Adrenal gland (tissue), 12 donors: ENCODE results near the gene PARVA. TPM values are rescaled to one million over a fixed set of nuclear protein-coding genes. Genes with fewer than 3 reads are reported as not detected.
A peak's percentile ranks its signal among the peaks of the same experiment; 100 is the strongest.

ENCODE experiments used
- DNase-seq, 7 donors: peaks; one replicate each; pipeline ENCODE4 v3.0.0-alpha.2; 2019 to 2020
- H3K27ac ChIP-seq, 5 donors: fragments of 200-600 bp; sonication (generic) in 4 of 5; 1 replicate in 3 of 5; 2 replicates in 2 of 5; pipeline versions ENCODE4 v1.5.1 to v1.8.0; 2016 to 2020; ENCODE audit warnings: mild to moderate bottlenecking in 1 of 5
- H3K27me3 ChIP-seq: fragments of 200-600 bp; 2 replicates; pipeline ENCODE4 v1.8.0; 2021
- H3K36me3 ChIP-seq, 2 donors: fragments of 200-600 bp; replicated peaks in 1 of 2; 1 replicate in 1 of 2; 2 replicates in 1 of 2; pipeline versions ENCODE4 v1.5.1 to v1.8.0; 2018 to 2022
- H3K4me1 ChIP-seq, 2 donors: fragments of 200-600 bp; replicated peaks in 1 of 2; 1 replicate in 1 of 2; 2 replicates in 1 of 2; pipeline versions ENCODE4 v1.5.1 to v1.8.0; 2018 to 2021
- H3K4me3 ChIP-seq, 4 donors: fragments of 200-600 bp; sonication (generic) in 3 of 4; one replicate each; pipeline ENCODE4 v1.5.1; 2016 to 2018
- H3K9me3 ChIP-seq, 3 donors: fragments of 200-600 bp; sonication (generic) in 1 of 3; replicated peaks in 1 of 3; 1 replicate in 2 of 3; 2 replicates in 1 of 3; pipeline versions ENCODE4 v1.5.1 to v1.8.0; 2016 to 2021
- CTCF ChIP-seq, 6 experiments: fragments of 450-650 bp in 4 of 6; fragments of 200-600 bp in 2 of 6; sonication (generic) in 1 of 6; IDR thresholded peaks; 1 replicate in 5 of 6; 2 replicates in 1 of 6; pipeline versions ENCODE4 v1.5.1 to v1.8.0; 2016 to 2021; ENCODE audit warnings: antibody characterized with exemption in 6 of 6, mild to moderate bottlenecking in 2 of 6, moderate library complexity in 1 of 6
- POLR2A ChIP-seq, 2 donors: fragments of 450-650 bp; IDR thresholded peaks; one replicate each; pipeline ENCODE4 v1.6.1; 2017; ENCODE audit warnings: antibody characterized with exemption in 2 of 2, mild to moderate bottlenecking in 2 of 2, moderate library complexity in 1 of 2
- WGBS, 4 donors: extraction: QIAGEN DNeasy Blood & Tissue Kit in 2 of 4; methylation state at CpG; one replicate each; pipeline versions ENCODE4 v1.1.5 to v1.1.7; 2013 to 2017; 5-methylcytosine and 5-hydroxymethylcytosine counted together
- intact Hi-C, 2 donors: fragments of 100-400 bp; cut with DNase I; formaldehyde crosslinking; loops; one replicate each; pipeline versions ENCODE4 v1.14.1 to v1.15.0; 2022 to 2023
- polyA plus RNA-seq, 3 donors: library from polyadenylated mRNA; stranded (reverse); fragments of 200-250 nt in 2 of 3; fragments of 350-450 nt in 1 of 3; fragmentation: Illumina TruSeq in 1 of 3; extraction: RNeasy Lipid Tissue Mini Kit (QIAGEN cat#74804) in 1 of 3; gene quantifications; one replicate each; pipeline ENCODE4 v1.2.3, GENCODE V29; 2013 to 2014
- total RNA-seq, 9 donors: library from RNA; depleted of rRNA in 4 of 9; stranded (reverse); fragments of >200 nt in 4 of 9; fragments of 120-200 nt in 1 of 9; fragmentation: NEBNext Ultra II Directional in 1 of 9; extraction: Animal tissue kit (Norgen Biotek cat#: 25700) in 1 of 9; gene quantifications; one replicate each; pipeline versions ENCODE4 v1.1.0 to v1.2.4, GENCODE V29; 2013 to 2023
- donor health status: healthy with polysubstance abuse.
- donor health status: Bipolar disorder and iron deficiency.
- donor health status: DM: yes; HTN: yes; CAD: no.
- donor health status: DM: no; HTN: no; CAD: no.
- donor health status: DM: no; HTN: no; CAD: no.
- donor health status: DM: yes; HTN: yes; CAD: no.

The PARVA gene
- total and polyA plus RNA-seq, 12 donors, result 13.0 to 58.9 (median 31.4) TPM

DNA sequence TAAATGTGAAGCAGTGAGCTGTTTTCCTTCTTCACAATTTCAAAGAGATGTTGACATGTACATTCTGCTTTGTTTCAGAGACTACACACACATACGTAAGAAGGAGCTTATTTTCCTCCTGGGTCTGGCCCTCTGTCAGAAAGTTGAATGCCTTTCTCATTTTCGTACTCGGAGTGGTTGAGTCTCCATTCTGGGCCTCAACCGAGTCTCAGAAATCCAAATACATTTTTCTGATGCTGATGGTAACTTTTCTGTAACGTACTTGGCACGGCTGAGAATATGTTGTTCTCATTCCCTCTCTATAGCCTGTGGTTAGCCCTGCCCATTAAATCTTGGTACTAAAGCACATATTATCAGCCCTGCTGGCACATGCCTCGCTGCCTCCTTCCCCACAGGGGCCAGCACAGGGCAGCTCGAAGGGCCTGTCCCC is 25.3 kb downstream of the PARVA start:
- Histone ChIP-seq H3K27ac (no peak overlapping the region), H3K4me3 (no peak overlapping the region), H3K4me1 (peaks cover 0 to 8% of the 10 kb centered on the region in 2 donors), H3K9me3 (no peaks in the 10 kb centered on the region), H3K36me3 (no peaks in the 10 kb centered on the region), H3K27me3 (no peaks in the 10 kb centered on the region)
- no peak for DNase-seq
- 78 to 91% (median 85%) methylated on average over 8 of the region's 8 CpGs for WGBS, 4 donors
- intact Hi-C loops, result no loop called here
- TF ChIP-seq CTCF (IDR thresholded peaks at IDR 0.05) (no peak), POLR2A (IDR thresholded peaks at IDR 0.05) (no peak)

DNA sequence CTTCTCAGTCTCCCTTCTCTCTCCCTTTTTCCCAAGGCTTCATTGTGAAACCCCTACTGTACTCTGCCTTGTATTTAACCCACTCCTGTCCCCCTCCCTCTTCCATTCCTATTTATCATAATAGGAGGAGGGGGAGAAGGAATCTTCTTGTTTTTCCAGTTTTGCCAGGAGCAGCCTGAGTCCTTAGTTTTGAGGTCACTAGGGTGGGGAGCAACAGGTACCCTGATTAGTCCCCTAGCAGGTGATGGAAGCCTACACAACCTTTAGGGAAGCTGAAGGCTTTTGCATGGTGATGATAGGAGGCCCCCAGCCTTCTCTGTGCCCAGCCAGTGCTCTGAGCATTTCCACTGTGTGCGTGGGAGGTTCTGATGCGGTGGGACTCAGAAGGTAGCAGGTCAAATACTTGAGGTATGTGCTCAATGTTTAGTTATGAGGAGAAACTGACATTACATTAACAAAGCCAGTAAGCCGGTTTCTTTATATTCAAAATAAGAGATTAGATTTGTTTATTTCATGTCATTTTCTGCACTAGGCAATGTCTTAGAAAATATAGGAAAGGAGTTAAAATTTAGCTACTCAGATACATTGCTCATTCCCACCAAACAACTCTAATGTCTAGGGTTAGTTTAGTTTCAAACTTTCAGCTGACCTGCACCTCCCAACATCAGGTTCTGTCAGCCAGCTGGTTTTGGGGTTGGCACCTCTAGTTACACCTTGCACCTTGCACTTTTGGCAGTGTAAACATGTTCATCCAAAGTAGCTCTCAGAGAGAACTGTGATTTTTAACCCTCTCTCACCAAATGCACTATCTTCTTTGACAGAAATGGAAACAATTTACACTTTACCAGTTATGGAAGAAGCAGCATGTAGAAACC is 26.0 kb downstream of the PARVA start:
- intact Hi-C loops, result no loop called here
- Histone ChIP-seq H3K9me3 (no peaks in the 10 kb centered on the region), H3K4me1 (peaks cover 0 to 8% of the 10 kb centered on the region in 2 donors), H3K27ac (no peak overlapping the region), H3K4me3 (no peak overlapping the region), H3K27me3 (no peaks in the 10 kb centered on the region), H3K36me3 (no peaks in the 10 kb centered on the region)
- 88 to 93% (median 91%) methylated on average over 3 of the region's 3 CpGs for WGBS, 4 donors
- DNase-seq, result no peak
- TF ChIP-seq CTCF (IDR thresholded peaks at IDR 0.05), result no peak
- TF ChIP-seq POLR2A (IDR thresholded peaks at IDR 0.05), result no peak

DNA sequence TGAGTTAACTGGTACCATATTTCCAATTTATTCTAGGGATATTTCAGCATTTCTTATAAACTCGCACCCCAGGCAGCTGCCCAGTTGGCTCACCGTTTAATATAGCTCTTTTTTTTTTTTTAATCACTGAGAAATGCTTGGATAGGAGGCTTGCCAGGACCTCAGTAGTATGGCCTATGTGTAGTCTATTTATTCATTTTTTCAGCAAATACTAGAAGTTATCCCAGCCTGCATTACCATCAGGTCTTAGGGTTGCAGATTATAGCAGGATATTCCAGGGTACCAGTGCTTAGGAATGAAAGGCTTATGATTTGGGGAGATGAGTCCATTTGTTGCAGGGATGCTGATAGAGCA is 26.6 kb downstream of the PARVA start:
- Histone ChIP-seq H3K27me3 (no peaks in the 10 kb centered on the region), H3K36me3 (no peaks in the 10 kb centered on the region), H3K4me1 (peaks cover 0 to 8% of the 10 kb centered on the region in 2 donors), H3K9me3 (no peaks in the 10 kb centered on the region), H3K4me3 (no peak overlapping the region), H3K27ac (no peak overlapping the region)
- intact Hi-C loops, result no loop called here
- 54 to 76% (median 70%) methylated on average over 2 of the region's 2 CpGs for WGBS, 4 donors
- DNase-seq, result no peak
- TF ChIP-seq CTCF (IDR thresholded peaks at IDR 0.05) (no peak), POLR2A (IDR thresholded peaks at IDR 0.05) (no peak)

- H3K27me3 ChIP-seq, result no peaks in the 10 kb centered on the region
- no peaks in the 10 kb centered on the region for H3K9me3 ChIP-seq
- H3K36me3 ChIP-seq, result no peaks in the 10 kb centered on the region
- no peak for TF ChIP-seq POLR2A (IDR thresholded peaks at IDR 0.05)
- TF ChIP-seq CTCF (IDR thresholded peaks at IDR 0.05), result no peak
- H3K4me3 ChIP-seq, result no peak overlapping the region
- intact Hi-C loops, result no loop called here
- H3K27ac ChIP-seq, result no peak overlapping the region
- WGBS, 4 donors, result 82 to 96% (median 92%) methylated on average over 3 of the region's 3 CpGs
- peaks cover 0 to 4% of the 10 kb centered on the region in 2 donors for H3K4me1 ChIP-seq
- DNase-seq, result peak in 1 of 7 donors; percentile 16
Measured at GRCh38 chr11:12404436-12404835, 27.1 kb downstream of the PARVA start.
